HUES64 (cell line): ENCODE results near the gene JADE3.
"Not testable (repeated sequence)": the region's sequence is repeated elsewhere in the genome, so short reads cannot be mapped to it uniquely, and the experiment has no call there.

ENCODE experiments used
- H3K27ac ChIP-seq: 2 replicates; pipeline ENCODE4 v1.7.0; 2013; ENCODE audit warnings: low read depth, low read length, inconsistent platforms
- H3K27me3 ChIP-seq: 2 replicates; pipeline ENCODE4 v1.6.1; 2013; ENCODE audit warnings: mild to moderate bottlenecking, low read length; ENCODE audit not compliant: insufficient read depth
- H3K36me3 ChIP-seq: 2 replicates; pipeline ENCODE4 v1.6.1; 2013; ENCODE audit warnings: mild to moderate bottlenecking, low read length; ENCODE audit not compliant: insufficient read depth
- H3K4me1 ChIP-seq: 2 replicates; pipeline ENCODE4 v1.6.1; 2013; ENCODE audit warnings: mild to moderate bottlenecking, low read length, moderate library complexity; ENCODE audit not compliant: insufficient read depth
- H3K4me3 ChIP-seq: 2 replicates; pipeline ENCODE4 v1.5.1; 2013; ENCODE audit warnings: mild to moderate bottlenecking, low read length, moderate library complexity
- H3K9ac ChIP-seq: 2 replicates; pipeline ENCODE4 v1.6.1; 2013; ENCODE audit warnings: mild to moderate bottlenecking, low read depth, low read length
- H3K9me3 ChIP-seq: 2 replicates; pipeline ENCODE4 v1.6.1; 2013; ENCODE audit warnings: low read depth, low read length; ENCODE audit not compliant: insufficient read depth
- WGBS: fragments of 150-250, 120-280 bp; methylation state at CpG from one replicate; pipeline ENCODE4 v1.1.7; 2013; ENCODE audit warnings: missing lambda C conversion rate; 5-methylcytosine and 5-hydroxymethylcytosine counted together

JADE3 gene

GRCh38 chrX:46935295-46935694, 23.1 kb downstream of the JADE3 start:
- Histone ChIP-seq H3K27ac (no peak overlapping the region), H3K9me3 (no peaks in the 10 kb centered on the region), H3K36me3 (no peaks in the 10 kb centered on the region), H3K4me3 (no peak overlapping the region), H3K9ac (no peak overlapping the region), H3K4me1 (no peaks in the 10 kb centered on the region), H3K27me3 (no peaks in the 10 kb centered on the region)
- WGBS: 100% methylated on average over 1 of the region's 4 CpGs

DNA sequence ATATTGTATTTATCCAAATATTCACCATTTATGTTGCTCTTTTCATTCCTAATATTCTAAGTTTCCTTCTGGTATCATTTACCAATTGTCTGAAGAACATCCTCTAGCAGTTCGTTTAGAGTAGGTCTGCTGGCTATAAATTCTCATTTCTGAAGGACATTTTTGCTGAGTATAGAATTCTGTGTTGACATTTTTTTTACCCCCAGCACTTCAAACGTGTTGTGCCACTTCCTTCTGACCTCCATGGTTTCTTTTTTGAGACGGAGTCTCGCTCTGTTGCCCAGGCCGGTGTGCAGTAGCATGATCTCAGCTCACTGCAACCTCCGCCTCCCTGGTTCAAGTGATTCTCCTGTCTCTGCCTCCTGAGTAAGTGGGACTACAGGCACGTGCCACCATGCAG, 26.4 kb downstream of the JADE3 start:
- Histone ChIP-seq H3K4me3 (no peak overlapping the region), H3K27ac (no peak overlapping the region), H3K9me3 (no peaks in the 10 kb centered on the region), H3K9ac (no peak overlapping the region), H3K4me1 (no peaks in the 10 kb centered on the region), H3K27me3 (no peaks in the 10 kb centered on the region), H3K36me3 (no peaks in the 10 kb centered on the region)
- WGBS: 92% methylated on average over 6 of the region's 7 CpGs

GRCh38 chrX:46941341-46941740, 29.1 kb downstream of the JADE3 start:
- Histone ChIP-seq H3K4me3 (no peak overlapping the region), H3K27me3 (no peaks in the 10 kb centered on the region), H3K9ac (no peak overlapping the region), H3K4me1 (no peaks in the 10 kb centered on the region), H3K36me3 (no peaks in the 10 kb centered on the region), H3K9me3 (no peaks in the 10 kb centered on the region), H3K27ac (no peak overlapping the region)

DNA sequence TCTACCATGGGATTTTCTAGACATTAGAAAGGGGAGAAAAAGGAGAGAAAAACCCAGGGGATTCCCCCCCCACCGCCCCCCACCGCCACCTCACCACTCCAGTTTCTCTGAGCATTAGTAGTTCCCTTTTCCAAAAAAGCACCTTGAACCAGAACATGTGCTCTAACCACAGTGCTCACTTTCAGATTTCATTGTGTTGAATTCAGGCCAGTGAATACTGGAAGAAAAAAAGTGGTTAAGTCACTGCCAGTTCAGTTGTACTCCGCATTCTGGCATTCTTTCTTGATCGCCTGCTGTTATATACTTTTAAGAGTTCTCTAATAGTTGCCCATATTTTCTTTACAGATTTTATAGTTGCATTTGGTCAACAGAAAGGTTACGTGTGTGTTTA, 40.9 kb downstream of the JADE3 start:
- H3K27ac ChIP-seq: peak overlapping the region; percentile 83
- no CpG with 5 or more reads among the region's 5 CpGs for WGBS

GRCh38 chrX:46953597-46953996, 41.4 kb downstream of the JADE3 start:
- Histone ChIP-seq H3K36me3 (no peaks in the 10 kb centered on the region), H3K27ac (peak overlapping the region; percentile 83), H3K4me3 (no peak overlapping the region), H3K9me3 (no peaks in the 10 kb centered on the region), H3K27me3 (no peaks in the 10 kb centered on the region), H3K9ac (peak overlapping the region; percentile 55; the same call in 1 of the 2 replicates), H3K4me1 (peaks cover 23% of the 10 kb centered on the region)
- 4% methylated on average over 2 of the region's 2 CpGs for WGBS

More for the DNA sequence above, 40.9 kb downstream of the JADE3 start:
- H3K36me3 ChIP-seq: no peaks in the 10 kb centered on the region
- no peaks in the 10 kb centered on the region for H3K27me3 ChIP-seq
- H3K9me3 ChIP-seq: no peaks in the 10 kb centered on the region
- H3K9ac ChIP-seq: peak overlapping the region; percentile 44; the same call in 1 of the 2 replicates
- H3K4me3 ChIP-seq: no peak overlapping the region
- peaks cover 23% of the 10 kb centered on the region for H3K4me1 ChIP-seq

DNA sequence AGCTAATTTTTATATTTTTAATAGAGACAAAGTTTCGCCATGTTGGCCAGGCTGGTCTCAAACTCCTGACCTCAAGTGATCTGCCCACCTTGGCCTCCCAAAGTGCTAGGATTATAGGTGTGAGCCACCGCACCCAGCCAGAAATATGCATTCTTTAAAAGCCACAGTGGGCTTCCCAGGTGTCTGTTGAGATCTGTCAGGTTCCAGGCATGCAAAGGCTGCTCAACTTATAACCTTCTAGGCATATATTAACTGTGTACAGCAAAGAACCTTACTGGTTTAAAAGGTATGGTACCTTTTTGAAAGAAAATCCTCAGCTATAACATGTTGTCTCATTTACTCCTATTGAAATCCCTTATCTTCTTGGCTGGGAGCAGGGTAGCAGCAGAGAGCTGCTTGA, 42.5 kb downstream of the JADE3 start:
- H3K9me3 ChIP-seq: no peaks in the 10 kb centered on the region
- WGBS: 92% methylated on average over 1 of the region's 2 CpGs
- no peak overlapping the region for H3K27ac ChIP-seq
- H3K9ac ChIP-seq: no peak overlapping the region
- peaks cover 23% of the 10 kb centered on the region for H3K4me1 ChIP-seq
- H3K4me3 ChIP-seq: no peak overlapping the region
- no peaks in the 10 kb centered on the region for H3K27me3 ChIP-seq
- no peaks in the 10 kb centered on the region for H3K36me3 ChIP-seq

DNA sequence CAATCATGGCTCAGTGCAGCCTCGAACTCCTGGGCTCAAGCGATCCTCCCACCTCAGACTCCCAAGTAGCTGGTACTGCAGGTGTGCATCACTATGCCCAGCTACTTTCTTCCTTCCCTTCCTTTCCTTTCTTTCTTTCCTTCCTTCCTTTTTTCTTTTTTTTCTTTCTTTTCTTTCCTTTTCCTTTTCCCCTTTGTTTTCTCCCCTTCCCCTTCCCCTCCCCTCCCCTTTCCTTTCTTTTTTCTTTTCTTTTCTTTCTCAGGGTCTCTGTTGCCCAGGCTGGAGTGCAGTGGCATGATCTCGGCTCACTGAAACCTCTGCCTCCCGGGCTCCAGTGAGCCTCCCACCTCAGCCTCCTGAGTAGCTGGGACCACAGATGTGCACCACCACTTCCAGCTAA, 44.4 kb downstream of the JADE3 start:
- H3K9ac ChIP-seq, H3K27ac ChIP-seq: not testable (repeated sequence)
- WGBS: 89% methylated on average over 4 of the region's 4 CpGs

GRCh38 chrX:46957297-46957696, 45.1 kb downstream of the JADE3 start:
- Histone ChIP-seq H3K27ac (no peak overlapping the region), H3K27me3 (no peaks in the 10 kb centered on the region), H3K36me3 (no peaks in the 10 kb centered on the region), H3K9me3 (no peaks in the 10 kb centered on the region), H3K9ac (no peak overlapping the region), H3K4me3 (no peak overlapping the region), H3K4me1 (peaks cover 33% of the 10 kb centered on the region)
- WGBS: 86% methylated on average over 3 of the region's 3 CpGs

More for the DNA sequence above, 44.4 kb downstream of the JADE3 start:
- H3K4me3 ChIP-seq, H3K9me3 ChIP-seq, H3K27me3 ChIP-seq, H3K36me3 ChIP-seq: not testable (repeated sequence)
- H3K4me1 ChIP-seq: peaks cover 32% of the 10 kb centered on the region

DNA sequence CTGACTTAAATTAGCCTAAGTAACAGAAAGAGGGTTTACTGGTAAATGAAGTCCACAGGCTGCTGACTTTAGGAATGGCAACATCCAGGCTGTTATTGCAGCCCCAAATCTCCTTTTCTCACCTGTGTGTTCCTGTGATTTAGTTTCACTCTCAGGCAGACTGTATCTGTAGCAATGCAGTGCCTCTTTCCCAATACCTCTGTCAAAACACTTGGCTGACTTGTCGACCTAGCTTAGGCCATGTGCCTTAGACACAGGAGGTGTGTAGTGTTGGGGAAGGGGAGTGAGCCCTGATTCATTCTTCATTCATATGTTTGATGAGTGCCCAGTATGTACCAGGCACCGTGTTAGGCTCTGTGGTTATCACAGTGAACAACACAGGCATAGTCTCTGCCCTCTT, 46.9 kb downstream of the JADE3 start:
- Histone ChIP-seq H3K27me3 (no peaks in the 10 kb centered on the region), H3K9ac (no peak overlapping the region), H3K4me1 (peaks cover 27% of the 10 kb centered on the region), H3K9me3 (no peaks in the 10 kb centered on the region), H3K4me3 (no peak overlapping the region), H3K27ac (no peak overlapping the region), H3K36me3 (no peaks in the 10 kb centered on the region)
- 90% methylated on average over 2 of the region's 2 CpGs for WGBS

DNA sequence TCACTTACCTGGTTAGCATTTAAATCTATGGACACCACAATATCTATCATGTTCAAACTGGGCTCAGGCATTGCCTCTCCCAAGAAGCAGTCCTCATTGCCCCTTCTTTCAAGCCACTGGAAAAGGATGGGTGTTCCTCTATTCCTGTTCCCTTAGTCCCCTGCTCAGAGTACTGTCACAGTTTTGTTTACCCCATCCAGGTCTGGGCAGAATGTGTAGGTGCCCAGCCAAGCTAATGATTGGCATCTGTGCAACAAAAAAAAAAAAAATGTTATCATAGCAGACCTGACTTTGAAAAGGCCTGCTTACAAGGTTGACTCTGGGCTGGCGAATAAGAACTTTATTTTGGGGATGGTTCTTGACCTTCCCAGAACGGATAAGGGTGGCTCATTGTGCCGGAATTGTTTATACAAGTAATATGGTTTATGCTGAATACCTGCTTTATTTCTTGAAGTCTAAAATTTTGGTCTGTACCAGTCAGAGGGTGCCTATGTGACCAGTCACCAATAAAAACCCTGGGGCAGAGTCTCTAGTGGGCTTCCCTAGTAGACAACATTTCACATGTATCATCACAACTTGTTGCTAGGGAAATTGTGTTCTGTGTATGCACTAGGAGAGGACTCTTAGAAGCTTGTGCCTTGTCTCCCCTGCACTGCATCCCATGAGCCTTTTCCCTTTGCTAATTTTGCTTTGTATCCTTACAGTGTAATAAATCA, 47.9 kb downstream of the JADE3 start:
- Histone ChIP-seq H3K9me3 (no peaks in the 10 kb centered on the region), H3K9ac (no peak overlapping the region), H3K4me3 (no peak overlapping the region), H3K4me1 (peaks cover 28% of the 10 kb centered on the region), H3K36me3 (no peaks in the 10 kb centered on the region), H3K27me3 (no peaks in the 10 kb centered on the region), H3K27ac (no peak overlapping the region)
- WGBS: 94% methylated on average over 3 of the region's 3 CpGs

GRCh38 chrX:46961097-46961496, 48.9 kb downstream of the JADE3 start:
- 100% methylated on average over 3 of the region's 3 CpGs for WGBS
- Histone ChIP-seq H3K27ac (no peak overlapping the region), H3K27me3 (no peaks in the 10 kb centered on the region), H3K9me3 (no peaks in the 10 kb centered on the region), H3K36me3 (no peaks in the 10 kb centered on the region), H3K4me3 (no peak overlapping the region), H3K4me1 (peaks cover 26% of the 10 kb centered on the region), H3K9ac (no peak overlapping the region)
